GM19023 (cell line): ENCODE data around the gene TBX20.
"Not testable (repeated sequence)": the region's sequence is repeated elsewhere in the genome, so short reads cannot be mapped to it uniquely, and the experiment has no call there.

Source experiments
- ATAC-seq: cut with Tn5 transposase; IDR thresholded peaks from one replicate; pipeline ENCODE4 v1.9.1; 2021; ENCODE audit warnings: mild to moderate bottlenecking, moderate library complexity; ENCODE audit not compliant: unreplicated experiment

TBX20 gene

DNA sequence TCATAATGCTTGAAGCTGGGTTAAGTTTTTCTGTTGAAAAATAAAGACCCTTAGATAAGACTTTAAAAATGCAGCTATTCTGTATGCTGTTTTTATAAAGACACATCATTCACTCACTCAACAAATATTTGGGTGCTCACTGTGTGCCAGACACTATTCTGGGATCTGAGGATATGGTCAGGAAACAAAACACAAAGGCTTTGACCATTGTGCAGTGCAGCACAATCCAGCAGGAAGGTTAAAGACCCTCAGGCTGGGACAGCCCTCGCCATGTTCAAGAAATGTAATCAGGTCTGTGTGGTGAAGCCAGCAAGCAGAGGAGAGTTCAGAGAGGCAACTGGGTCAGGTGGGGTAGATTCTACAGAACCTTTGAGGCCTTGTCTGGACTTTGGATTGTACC, 31.5 kb downstream of the TBX20 start:
- ATAC-seq: not testable (repeated sequence)

DNA sequence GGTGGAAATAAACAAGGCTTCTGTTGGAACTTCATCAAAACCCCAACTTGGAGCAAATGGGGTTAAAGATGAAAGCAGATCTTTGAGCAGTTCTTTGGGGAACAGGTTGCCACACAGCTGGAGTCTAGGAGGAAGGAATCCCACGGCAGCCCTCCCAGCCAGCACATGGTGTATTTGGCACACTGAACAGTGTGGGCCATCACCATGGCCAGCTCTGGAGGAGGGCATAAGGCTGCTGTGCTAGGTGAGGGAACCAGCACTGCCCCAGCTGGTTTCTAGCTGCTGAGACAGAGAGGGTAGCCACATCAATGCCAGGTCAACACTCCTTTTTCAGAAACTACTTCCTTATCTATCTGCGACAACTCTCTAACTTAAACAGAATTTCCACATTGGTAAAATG, 33.7 kb downstream of the TBX20 start:
- not testable (repeated sequence) for ATAC-seq

- not testable (repeated sequence) for ATAC-seq
Measured at GRCh38 chr7:35216033-35216432, 37.9 kb downstream of the TBX20 start.

DNA sequence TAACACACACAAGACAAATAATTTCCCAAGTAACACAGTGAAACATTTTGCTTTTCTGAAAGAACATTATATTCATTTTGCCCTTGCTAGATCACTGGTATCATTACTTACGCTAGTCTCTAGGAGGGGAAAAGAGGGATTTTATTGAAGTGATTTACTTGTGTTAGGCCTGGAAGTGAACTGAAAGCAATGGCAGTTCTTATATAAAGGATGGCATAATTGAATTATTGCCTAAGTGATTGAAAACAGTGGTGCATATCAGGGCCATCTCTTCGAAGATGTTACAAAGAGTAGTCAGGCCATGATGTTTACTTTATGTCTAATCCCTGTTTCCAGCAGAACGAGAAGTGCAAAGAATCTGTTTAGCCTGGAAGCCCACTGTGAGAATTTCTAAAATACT, 38.8 kb downstream of the TBX20 start:
- ATAC-seq: not testable (repeated sequence)

DNA sequence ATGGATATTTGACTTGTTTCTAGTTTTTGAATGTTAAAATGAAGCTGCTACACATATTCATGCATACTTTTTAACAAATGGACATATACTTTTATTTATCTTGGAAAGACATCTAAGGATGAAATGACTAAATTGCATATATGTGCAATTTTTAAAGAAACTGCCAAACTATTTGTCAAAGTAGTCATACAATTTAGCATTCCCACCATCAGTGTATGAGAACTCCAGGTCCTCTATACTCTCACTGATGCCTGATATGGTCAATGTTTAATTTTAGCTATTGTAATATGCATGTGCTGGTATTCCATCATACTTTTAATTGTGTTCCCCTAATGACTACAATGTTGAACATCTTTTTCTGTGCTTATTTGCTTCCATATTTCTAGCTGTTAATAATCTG, 47.0 kb downstream of the TBX20 start:
- not testable (repeated sequence) for ATAC-seq

GRCh38 chr7:35204850-35205249, 49.0 kb downstream of the TBX20 start:
- not testable (repeated sequence) for ATAC-seq

- ATAC-seq: not testable (repeated sequence)
Measured at GRCh38 chr7:35204031-35204430, 49.9 kb downstream of the TBX20 start.

DNA sequence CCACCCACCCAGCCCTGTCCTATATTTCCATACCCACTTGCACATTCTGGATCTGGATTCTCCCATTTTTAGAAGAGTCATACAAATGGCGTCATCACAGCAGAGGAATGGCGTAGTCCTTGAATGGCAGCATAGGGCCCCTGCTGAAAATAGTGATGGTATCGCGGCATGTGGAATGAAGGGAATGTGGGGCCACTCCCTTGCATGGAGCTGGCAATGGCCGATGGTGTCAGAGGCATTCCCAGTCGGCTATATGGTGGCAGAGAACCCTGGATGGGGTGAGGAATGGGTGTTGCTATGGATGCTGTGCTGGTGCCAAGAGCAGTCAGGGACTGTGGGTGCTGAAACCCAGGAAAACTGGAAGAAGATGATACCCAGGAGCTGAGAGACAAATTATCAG, 51.5 kb downstream of the TBX20 start:
- not testable (repeated sequence) for ATAC-seq

DNA sequence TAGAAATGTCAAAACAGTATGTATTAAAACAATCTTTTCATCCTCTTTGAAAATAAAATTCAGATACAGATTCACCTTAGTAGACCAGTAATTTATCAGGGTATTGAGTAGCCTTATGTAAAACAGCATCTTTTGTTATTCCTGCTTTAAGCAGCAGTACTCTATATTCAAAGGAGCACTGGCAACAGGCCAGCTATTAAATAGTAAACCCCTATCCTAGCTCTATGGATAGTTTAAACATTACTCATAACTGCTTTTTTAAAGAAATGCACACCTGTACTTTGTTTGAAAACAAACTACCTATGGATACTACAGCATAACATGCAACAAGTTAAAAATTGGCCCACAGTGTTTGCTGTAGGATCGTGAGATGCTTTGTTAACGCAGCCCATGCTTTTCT, 53.7 kb downstream of the TBX20 start:
- ATAC-seq: not testable (repeated sequence)

- not testable (repeated sequence) for ATAC-seq
Measured at GRCh38 chr7:35198370-35199140, 55.3 kb downstream of the TBX20 start.

GRCh38 chr7:35191571-35191970, 62.3 kb downstream of the TBX20 start:
- not testable (repeated sequence) for ATAC-seq

DNA sequence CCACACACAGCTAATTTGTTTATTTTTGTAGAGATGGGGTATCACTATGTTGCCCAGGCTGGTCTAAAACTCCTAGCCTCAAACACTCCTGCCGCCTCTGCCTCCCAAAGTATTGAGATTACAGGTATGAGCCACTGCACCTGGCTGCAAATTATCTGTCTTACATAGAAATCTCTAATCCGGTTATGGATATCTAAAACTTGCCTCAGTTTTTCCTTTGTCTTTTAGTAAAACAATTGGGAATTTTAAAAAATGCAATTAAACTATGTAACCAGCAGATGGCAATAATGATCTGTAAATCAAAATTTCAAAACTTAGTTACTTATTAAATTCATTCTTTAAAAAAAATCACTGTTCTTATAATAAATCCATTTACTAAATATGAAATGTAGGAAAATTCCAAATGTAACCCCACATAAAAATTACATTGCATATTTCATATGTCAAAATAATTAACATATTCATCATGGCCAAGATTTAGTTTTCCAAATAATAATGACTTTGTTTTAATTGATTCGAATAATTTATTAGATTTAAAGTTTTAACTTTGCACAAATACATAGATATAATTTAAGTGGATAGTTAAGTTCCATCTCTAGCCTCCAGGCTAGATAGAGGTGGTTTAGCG, 63.6 kb downstream of the TBX20 start:
- not testable (repeated sequence) for ATAC-seq

GRCh38 chr7:35186751-35187150, 67.1 kb downstream of the TBX20 start:
- ATAC-seq: not testable (repeated sequence)

DNA sequence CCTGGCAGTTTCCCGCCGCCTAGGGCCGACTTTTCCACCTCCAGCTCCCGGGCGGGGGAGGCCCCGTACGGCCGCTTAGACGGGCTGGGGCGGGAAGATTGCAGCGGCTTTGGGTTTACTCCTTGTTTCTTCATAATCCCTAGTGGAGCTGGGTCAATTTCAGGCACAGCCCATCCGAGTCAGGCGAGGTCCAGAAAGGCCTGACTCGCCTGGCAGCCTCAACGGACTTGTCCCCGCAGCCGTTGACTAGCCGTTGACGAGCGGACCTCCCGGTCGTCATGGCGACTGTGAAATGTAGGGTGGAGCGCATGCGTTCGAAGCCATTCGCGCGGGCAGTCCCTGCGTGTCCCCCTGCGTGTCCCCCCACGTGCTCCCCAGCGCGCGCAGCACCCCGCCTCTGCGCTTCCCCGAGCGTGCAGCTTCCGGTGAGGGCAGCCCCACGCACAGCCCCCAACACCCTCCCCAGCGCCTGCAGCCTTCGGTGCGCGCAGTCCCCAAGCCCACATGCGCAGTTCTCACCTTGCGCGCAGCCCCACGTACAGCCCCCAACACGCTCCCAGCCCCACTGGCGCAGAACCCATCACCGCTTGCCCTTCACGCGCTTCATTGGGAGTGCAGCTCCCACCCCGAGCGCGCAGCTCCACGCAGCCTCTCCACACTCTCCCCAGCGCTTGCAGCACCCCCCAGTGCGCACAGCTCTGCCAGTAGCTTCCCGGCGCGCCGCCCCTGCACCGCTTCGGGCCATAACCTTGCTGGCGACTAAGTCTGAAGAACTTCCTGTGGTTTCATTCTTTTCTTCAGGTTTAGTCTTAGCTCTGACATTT, 67.8 kb downstream of the TBX20 start:
- no peak for ATAC-seq

DNA sequence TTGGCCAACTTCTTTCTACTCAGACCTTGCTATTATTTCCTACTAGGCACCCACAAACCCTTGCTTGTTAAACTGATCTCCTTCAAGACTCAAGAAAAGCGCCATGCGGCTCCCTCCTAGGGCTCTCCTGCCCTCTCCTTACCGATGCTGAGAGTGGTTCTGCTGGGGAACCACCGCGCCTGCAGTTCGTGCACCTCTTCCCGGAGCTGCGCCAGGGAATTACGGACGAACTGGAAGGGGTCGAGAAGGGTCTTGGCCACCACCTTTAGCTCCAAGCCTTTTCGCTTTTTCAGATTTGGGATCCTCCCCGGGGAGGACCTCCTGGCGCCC, 68.4 kb downstream of the TBX20 start:
- not testable (repeated sequence) for ATAC-seq

DNA sequence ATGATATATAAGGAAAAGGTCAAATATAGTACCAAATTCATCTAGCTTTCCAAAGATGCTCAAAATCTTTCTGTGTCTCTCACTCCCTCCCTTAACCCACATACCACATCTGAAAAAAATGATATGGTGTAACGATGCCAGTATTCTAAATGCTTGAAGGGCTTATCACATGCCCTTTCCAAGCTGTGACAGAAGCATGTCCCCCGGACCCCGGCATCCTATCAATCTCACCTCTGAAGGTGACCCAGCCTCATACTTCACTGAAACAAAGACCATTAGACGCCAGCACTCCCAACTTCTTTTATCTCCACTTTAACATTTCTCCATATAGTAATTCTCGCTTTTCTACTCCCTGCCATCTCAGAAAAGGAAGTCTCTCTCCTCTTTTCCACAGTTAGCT, 68.9 kb downstream of the TBX20 start:
- not testable (repeated sequence) for ATAC-seq

DNA sequence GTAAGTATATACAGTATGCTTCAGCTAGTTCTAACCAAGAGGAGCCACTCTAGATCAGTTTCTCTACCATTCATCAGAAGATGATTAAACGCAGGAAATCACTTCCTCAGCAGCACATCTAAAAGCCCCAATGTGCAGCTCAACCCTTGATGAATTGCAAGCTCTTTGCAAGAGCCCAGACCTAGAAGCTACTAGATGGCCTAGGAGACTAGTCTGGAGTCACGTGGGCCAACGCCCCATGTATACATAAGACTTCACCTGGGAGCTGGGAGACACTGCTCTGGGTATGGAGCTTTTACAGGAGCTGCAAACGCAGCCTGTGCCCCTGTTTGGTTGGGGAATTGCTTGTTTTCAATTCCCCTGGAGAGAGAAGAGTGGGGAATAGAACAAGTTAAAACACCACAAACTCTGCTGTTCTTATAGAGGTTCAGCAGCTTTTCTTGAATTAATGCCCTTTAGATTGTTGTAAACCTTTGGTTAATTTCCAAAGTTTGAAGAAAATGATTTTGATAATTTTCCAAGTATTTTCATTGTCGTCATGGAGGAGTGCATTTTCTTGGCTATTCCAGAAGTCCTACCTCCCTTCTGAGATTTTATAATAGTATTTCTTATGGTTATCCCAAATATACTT, 69.9 kb downstream of the TBX20 start:
- not testable (repeated sequence) for ATAC-seq

DNA sequence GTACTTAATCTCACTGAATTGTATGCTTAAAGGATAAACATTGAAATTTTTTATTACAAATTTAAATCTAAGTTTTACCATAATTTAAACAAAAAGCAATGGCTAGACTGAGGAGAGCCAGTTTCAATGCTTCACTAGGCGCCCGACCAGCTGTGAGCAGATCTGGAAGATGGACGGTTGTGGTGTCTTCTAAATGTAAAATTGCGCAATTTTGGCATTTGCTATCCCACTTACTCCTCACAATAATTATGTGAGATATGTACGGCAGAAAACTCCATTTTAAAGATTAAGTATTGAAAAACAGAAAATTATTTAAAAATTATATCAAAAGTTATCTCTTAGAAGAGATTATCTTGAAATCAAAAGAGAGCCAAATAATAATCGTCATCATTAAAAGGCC, 73.2 kb downstream of the TBX20 start:
- not testable (repeated sequence) for ATAC-seq

GRCh38 chr7:35173176-35173575, 80.7 kb downstream of the TBX20 start:
- ATAC-seq: not testable (repeated sequence)

DNA sequence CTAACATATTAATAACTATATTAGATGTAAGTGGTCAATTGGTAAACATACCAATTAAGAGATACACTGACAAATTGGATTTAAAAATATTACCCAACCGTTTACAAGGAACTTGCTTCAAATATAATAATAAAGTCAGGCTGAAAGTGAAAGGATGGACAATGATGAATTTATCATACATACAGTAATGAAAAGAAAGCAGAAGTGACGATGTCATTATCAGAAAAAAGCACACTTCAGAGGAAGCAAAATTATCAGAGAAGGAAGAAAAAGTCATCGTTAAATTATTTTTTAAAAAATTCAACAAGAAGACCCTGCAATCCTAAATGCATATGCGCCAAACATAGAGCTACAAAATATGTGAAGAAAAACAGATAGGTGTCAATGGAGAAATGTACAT, 81.8 kb downstream of the TBX20 start:
- ATAC-seq: not testable (repeated sequence)

DNA sequence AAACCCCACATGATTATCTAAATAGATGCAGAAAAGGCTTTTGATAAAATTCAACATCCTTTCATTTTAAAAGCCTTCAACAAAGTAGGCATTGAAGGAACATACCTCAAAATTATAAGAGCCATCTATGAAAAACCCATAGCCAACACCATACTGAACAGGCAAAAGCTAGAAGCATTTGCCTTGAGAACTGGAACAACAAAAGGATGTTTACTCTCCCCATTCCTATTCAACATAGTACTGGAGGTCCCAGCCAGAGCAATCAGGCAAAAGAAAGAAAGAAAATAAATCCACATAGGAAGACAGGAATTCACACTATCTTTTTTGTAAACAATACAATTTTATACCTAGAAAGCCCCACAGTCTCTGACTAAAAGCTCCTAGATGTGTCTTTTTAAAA, 86.2 kb downstream of the TBX20 start:
- ATAC-seq: not testable (repeated sequence)
